ENCODE measurements around the gene SRRD. TPM values are rescaled to one million over a fixed set of nuclear protein-coding genes. Genes with fewer than 3 reads are reported as not detected.

The SRRD gene
- total RNA-seq, 1 experiment from 2014 or later, result 21.9 TPM

- DNase-seq (ENCODE audit: low read depth, low spot score) (no peak), ATAC-seq (no peak)
- Histone ChIP-seq H3K36me3 (ENCODE audit: control insufficient read depth, insufficient read depth, low read length) (peaks cover 2% of the 10 kb centered on the region), H3K27ac (ENCODE audit: low read length) (no peak overlapping the region), H3K4me3 (ENCODE audit: low read depth in 2 of 2, low read length in 2 of 2) (peak overlapping the region in 1 of 2 experiments; percentile 43; a peak in 2 of 4 replicates), H3K27me3 (ENCODE audit: control insufficient read depth, insufficient read depth, low read length) (no peaks in the 10 kb centered on the region), H3K4me1 (ENCODE audit: control insufficient read depth, insufficient read depth, low read length) (peaks cover 31% of the 10 kb centered on the region), H3K9me3 (ENCODE audit: control insufficient read depth, insufficient read depth, low read depth, low read length) (no peaks in the 10 kb centered on the region)
- CTCF ChIA-PET, result no interaction called here
- in situ Hi-C loops (cut with HindIII; ENCODE audit: low pct_unique_long_range_greater_than_20kb, low sequenced_read_pairs) (no loop called here), intact Hi-C loops (cut with micrococcal nuclease; ENCODE audit: unreplicated experiment) (no loop called here)
- TF ChIP-seq CTCF (IDR thresholded peaks at IDR 0.05) (no peak), REST (IDR thresholded peaks at IDR 0.05; ENCODE audit: insufficient read depth in 1 of 2, low read depth in 2 of 2, low read length in 1 of 2) (no peak), TCF7L2 (IDR thresholded peaks at IDR 0.05; ENCODE audit: low read depth, low read length) (no peak), POLR2AphosphoS5 (IDR thresholded peaks at IDR 0.05; ENCODE audit: low read depth, low read length) (no peak), SIN3A (IDR thresholded peaks at IDR 0.05; ENCODE audit: borderline replicate concordance, insufficient read depth, low read depth, low read length) (no peak)
- BruUV-seq (replicated peaks), result no TSS peak
- POLR2A ChIA-PET, result interaction anchor here (0.6 kb wide), 1 partner anchor 18 kb away, joined by 3 read pairs; no protein-coding TSS in a partner anchor
Observed at GRCh38 chr22:26480611-26480932, 3.1 kb upstream of the SRRD start.

DNA sequence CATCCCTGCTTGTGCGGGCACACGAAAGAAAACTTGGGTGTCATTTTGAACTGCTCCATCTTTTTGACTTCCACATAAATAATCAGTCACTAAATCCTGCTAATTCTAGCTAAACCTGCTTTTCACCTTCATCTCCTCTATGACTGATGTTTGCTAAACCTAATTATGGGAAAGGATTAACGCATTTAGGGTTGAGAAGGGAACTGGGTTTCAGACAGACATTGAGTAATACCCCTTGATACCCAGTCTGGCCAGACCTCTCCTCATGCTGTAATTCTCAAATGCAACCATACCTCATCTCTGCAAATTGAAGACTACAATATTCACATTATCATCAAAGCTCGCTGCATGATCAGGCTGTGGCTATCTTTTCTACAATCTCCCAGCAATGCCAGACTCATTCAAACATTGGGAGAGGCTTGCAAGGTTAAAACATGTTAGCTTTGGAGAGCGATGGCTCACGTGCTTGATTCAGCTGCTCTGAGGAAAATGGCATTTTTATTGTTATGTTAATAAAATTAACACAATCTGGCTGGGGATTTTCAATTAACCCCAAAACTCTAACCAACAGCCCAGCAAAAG, 2.5 kb upstream of the SRRD start:
- in situ Hi-C loops (cut with HindIII; ENCODE audit: low pct_unique_long_range_greater_than_20kb, low sequenced_read_pairs) (no loop called here), intact Hi-C loops (cut with micrococcal nuclease; ENCODE audit: unreplicated experiment) (no loop called here)
- TF ChIP-seq SIN3A (IDR thresholded peaks at IDR 0.05; ENCODE audit: borderline replicate concordance, insufficient read depth, low read depth, low read length) (no peak), CTCF (IDR thresholded peaks at IDR 0.05) (no peak), POLR2AphosphoS5 (IDR thresholded peaks at IDR 0.05; ENCODE audit: low read depth, low read length) (no peak), REST (IDR thresholded peaks at IDR 0.05; ENCODE audit: insufficient read depth in 1 of 2, low read depth in 2 of 2, low read length in 1 of 2) (no peak), TCF7L2 (IDR thresholded peaks at IDR 0.05; ENCODE audit: low read depth, low read length) (no peak)
- BruUV-seq (replicated peaks), result no TSS peak
- H3K27ac ChIP-seq (ENCODE audit: low read length), result no peak overlapping the region
- H3K36me3 ChIP-seq (ENCODE audit: control insufficient read depth, insufficient read depth, low read length), result peaks cover under 1% of the 10 kb centered on the region
- no peaks in the 10 kb centered on the region for H3K9me3 ChIP-seq (ENCODE audit: control insufficient read depth, insufficient read depth, low read depth, low read length)
- ChIA-PET CTCF (no interaction called here), POLR2A (no interaction called here)
- no peak for DNase-seq (ENCODE audit: low read depth, low spot score)
- peaks cover 31% of the 10 kb centered on the region for H3K4me1 ChIP-seq (ENCODE audit: control insufficient read depth, insufficient read depth, low read length)
- H3K27me3 ChIP-seq (ENCODE audit: control insufficient read depth, insufficient read depth, low read length), result no peaks in the 10 kb centered on the region
- no peak for ATAC-seq
- no peak overlapping the region for H3K4me3 ChIP-seq (ENCODE audit: low read depth in 2 of 2, low read length in 2 of 2)

Data from Panc1 (cell line).